H9 (cell line): ENCODE results near the gene KCNA5. TPM values are rescaled to one million over a fixed set of nuclear protein-coding genes. Genes with fewer than 3 reads are reported as not detected.

Experiments
- DNase-seq: peaks from one replicate; pipeline ENCODE4 v3.0.0-alpha.2; 2017
- H2AFZ ChIP-seq: one replicate; pipeline ENCODE4 v1.6.1; 2013; ENCODE audit warnings: mild to moderate bottlenecking, low read length, control low read depth, moderate library complexity
- H2AK5ac ChIP-seq: 2 replicates; pipeline ENCODE4 v1.6.1; 2013; ENCODE audit warnings: low read length, control low read depth, mixed read lengths; ENCODE audit not compliant: insufficient read length
- H2BK120ac ChIP-seq: one replicate; pipeline ENCODE4 v1.6.1; 2013; ENCODE audit warnings: low read depth, mild to moderate bottlenecking, low read length, control low read depth, inconsistent platforms; ENCODE audit not compliant: poor library complexity, severe bottlenecking
- H2BK12ac ChIP-seq: 2 replicates; pipeline ENCODE4 v1.6.1; 2013; ENCODE audit warnings: low read length, control low read depth, mixed read lengths, low read depth; ENCODE audit not compliant: insufficient read length
- H2BK15ac ChIP-seq: 2 replicates; pipeline ENCODE4 v1.6.1; 2013; ENCODE audit warnings: low read depth, low read length, control low read depth
- H2BK20ac ChIP-seq: one replicate; pipeline ENCODE4 v1.6.1; 2013; ENCODE audit warnings: low read depth, mild to moderate bottlenecking, low read length, control low read depth, inconsistent platforms; ENCODE audit not compliant: poor library complexity, severe bottlenecking
- H2BK5ac ChIP-seq: 2 replicates; pipeline ENCODE4 v1.6.1; 2013; ENCODE audit warnings: low read length, control low read depth, mixed read lengths; ENCODE audit not compliant: insufficient read length
- H3K14ac ChIP-seq: 2 replicates; pipeline ENCODE4 v1.6.1; 2013; ENCODE audit warnings: low read length, control low read depth; ENCODE audit not compliant: insufficient read depth
- H3K18ac ChIP-seq: 2 replicates; pipeline ENCODE4 v1.6.1; 2013; ENCODE audit warnings: low read depth, mild to moderate bottlenecking, mixed read lengths, low read length, control low read depth; ENCODE audit not compliant: insufficient read length
- H3K23ac ChIP-seq: 2 replicates; pipeline ENCODE4 v1.6.1; 2013; ENCODE audit warnings: low read length, control low read depth, mixed read lengths, low read depth; ENCODE audit not compliant: insufficient read length
- H3K23me2 ChIP-seq: 2 replicates; pipeline ENCODE4 v1.6.1; 2013; ENCODE audit warnings: low read depth, mild to moderate bottlenecking, mixed read lengths, low read length, control low read depth; ENCODE audit not compliant: insufficient read length, poor library complexity, severe bottlenecking
- H3K27ac ChIP-seq: 2 replicates; pipeline ENCODE4 v1.5.1; 2013; ENCODE audit warnings: low read length, control low read depth, mixed read lengths, low read depth; ENCODE audit not compliant: insufficient read length
- H3K27me3 ChIP-seq: 2 replicates; pipeline ENCODE4 v1.6.1; 2013; ENCODE audit warnings: low read length, control low read depth, inconsistent platforms; ENCODE audit not compliant: insufficient read depth
- H3K4ac ChIP-seq: 2 replicates; pipeline ENCODE4 v1.6.1; 2013; ENCODE audit warnings: low read depth, mild to moderate bottlenecking, control low read depth, inconsistent platforms, low read length, moderate library complexity
- H3K4me1 ChIP-seq: 2 replicates; pipeline ENCODE4 v1.6.1; 2013; ENCODE audit warnings: low read length, control low read depth, inconsistent platforms; ENCODE audit not compliant: insufficient read depth
- H3K4me2 ChIP-seq: 2 replicates; pipeline ENCODE4 v1.6.1; 2013; ENCODE audit warnings: low read length, control low read depth, mixed read lengths; ENCODE audit not compliant: insufficient read length, insufficient read depth
- H3K56ac ChIP-seq: 2 replicates; pipeline ENCODE4 v1.6.1; 2013; ENCODE audit warnings: low read depth, mild to moderate bottlenecking, mixed read lengths, low read length, control low read depth; ENCODE audit not compliant: insufficient read length
- H3K79me1 ChIP-seq: 2 replicates; pipeline ENCODE4 v1.6.1; 2013; ENCODE audit warnings: low read depth, mild to moderate bottlenecking, moderate library complexity, low read length, control low read depth, inconsistent platforms; ENCODE audit not compliant: insufficient read depth, poor library complexity, severe bottlenecking
- H3K79me2 ChIP-seq: 2 replicates; pipeline ENCODE4 v1.6.1; 2013; ENCODE audit warnings: low read length, control low read depth, inconsistent platforms; ENCODE audit not compliant: insufficient read depth
- H3K9ac ChIP-seq: 2 replicates; pipeline ENCODE4 v1.6.1; 2013; ENCODE audit warnings: low read length, control low read depth, mixed read lengths; ENCODE audit not compliant: insufficient read length; ENCODE audit errors: extremely low read depth
- H3K9me3 ChIP-seq: one replicate; pipeline ENCODE4 v1.6.1; 2013; ENCODE audit warnings: low read depth, low read length, inconsistent platforms; ENCODE audit not compliant: control insufficient read depth
- H3T11ph ChIP-seq: one replicate; pipeline ENCODE4 v1.6.1; 2013; ENCODE audit warnings: mild to moderate bottlenecking, low read length, control low read depth, inconsistent platforms
- H4K20me1 ChIP-seq: one replicate; pipeline ENCODE4 v1.6.1; 2013; ENCODE audit not compliant: control insufficient read depth, insufficient read length, insufficient read depth
- H4K5ac ChIP-seq: 2 replicates; pipeline ENCODE4 v1.6.1; 2013; ENCODE audit warnings: low read depth, mild to moderate bottlenecking, mixed read lengths, low read length, control low read depth; ENCODE audit not compliant: insufficient read length
- H4K8ac ChIP-seq: replicated peaks from 2 replicates; pipeline ENCODE4 v1.6.1; 2013; ENCODE audit warnings: low read length, control low read depth, mixed read lengths, low read depth; ENCODE audit not compliant: insufficient read length
- H4K91ac ChIP-seq: 2 replicates; pipeline ENCODE4 v1.6.1; 2013; ENCODE audit warnings: low read depth, mild to moderate bottlenecking, moderate library complexity, mixed read lengths, low read length, control low read depth; ENCODE audit not compliant: insufficient read length
- H3K27ac Mint-ChIP-seq, 3 experiments: 2 replicates in 2 of 3; 3 replicates in 1 of 3; pipeline ENCODE4 v1.8.0; 2020 to 2021; ENCODE audit warnings: mixed read lengths in 3 of 3, mild to moderate bottlenecking in 1 of 3, moderate library complexity in 1 of 3
- H3K27me3 Mint-ChIP-seq: 2 replicates; pipeline ENCODE4 v1.8.0; 2021; ENCODE audit warnings: low read depth, mild to moderate bottlenecking, moderate library complexity, mixed read lengths
- H3K36me3 Mint-ChIP-seq, 3 experiments: 2 replicates in 2 of 3; 3 replicates in 1 of 3; pipeline ENCODE4 v1.8.0; 2020 to 2021; ENCODE audit warnings: low read depth in 3 of 3, mixed read lengths in 3 of 3; ENCODE audit not compliant: insufficient read depth in 1 of 3
- H3K4me1 Mint-ChIP-seq, 2 experiments: 2 replicates each; pipeline ENCODE4 v1.8.0; 2020; ENCODE audit warnings: mixed read lengths in 2 of 2
- H3K4me3 Mint-ChIP-seq, 2 experiments: 2 replicates in 1 of 2; 3 replicates in 1 of 2; pipeline ENCODE4 v1.8.0; 2020 to 2021; ENCODE audit warnings: mild to moderate bottlenecking in 2 of 2, mixed read lengths in 2 of 2, moderate library complexity in 1 of 2
- H3K9me3 Mint-ChIP-seq, 2 experiments: 2 replicates in 1 of 2; 3 replicates in 1 of 2; pipeline ENCODE4 v1.8.0; 2020; ENCODE audit warnings: mild to moderate bottlenecking in 2 of 2, mixed read lengths in 2 of 2, moderate library complexity in 1 of 2
- CTCF ChIP-seq: fragments of 200-600 bp; sonication (generic); conservative IDR thresholded peaks from 3 replicates; pipeline ENCODE4 v1.8.0; 2021; ENCODE audit warnings: antibody characterized with exemption, mild to moderate bottlenecking
- WGBS: extraction: QIAGEN DNeasy Blood & Tissue Kit; methylation state at CpG from one replicate; pipeline ENCODE4 v1.1.7; 2013; ENCODE audit warnings: missing lambda C conversion rate, low lambda C conversion rate, mixed read lengths; ENCODE audit not compliant: insufficient read length; ENCODE audit errors: extremely low coverage; 5-methylcytosine and 5-hydroxymethylcytosine counted together
- total RNA-seq: library from RNA; stranded (reverse); gene quantifications from 2 replicates; pipeline ENCODE4 v1.2.1, GENCODE V29; 2021

The KCNA5 gene
- total RNA-seq, 1 experiment from 2014 or later: 0.22 TPM

DNA sequence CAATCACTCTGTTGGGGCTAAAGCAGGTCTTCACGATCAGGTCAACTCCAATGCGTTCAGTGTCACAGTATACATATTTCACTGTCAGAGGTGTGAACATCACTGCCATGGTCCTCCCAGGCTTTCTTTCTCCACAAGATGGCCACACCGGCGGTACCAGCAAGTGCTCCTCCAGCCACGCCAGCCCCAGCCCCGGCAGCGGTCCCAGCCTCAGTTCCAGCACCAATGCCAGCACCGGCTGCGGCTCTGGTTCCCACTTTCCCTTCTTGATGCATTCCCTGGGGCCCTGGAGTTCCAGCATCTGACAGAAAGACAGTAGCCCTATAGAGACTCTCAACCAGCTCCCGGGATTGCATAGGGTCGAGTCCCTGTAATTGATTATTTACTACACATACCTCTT lies 10.9 kb upstream of the KCNA5 start:
- Histone ChIP-seq H3K27ac (no peak overlapping the region), H2BK15ac (no peak overlapping the region), H3K18ac (no peak overlapping the region), H3T11ph (no peak overlapping the region), H2BK20ac (no peak overlapping the region), H3K79me1 (no peaks in the 10 kb centered on the region), H2BK120ac (no peak overlapping the region), H3K23ac (no peak overlapping the region), H3K9me3 (no peaks in the 10 kb centered on the region), H3K14ac (no peak overlapping the region), H4K5ac (no peak overlapping the region), H2BK12ac (no peak overlapping the region), H2AFZ (no peak overlapping the region), H3K4me2 (no peak overlapping the region), H3K23me2 (no peaks in the 10 kb centered on the region), H3K4ac (no peak overlapping the region), H4K91ac (no peak overlapping the region), H3K27me3 (no peaks in the 10 kb centered on the region), H3K56ac (no peak overlapping the region), H4K8ac (no peak overlapping the region), H2AK5ac (no peak overlapping the region), H4K20me1 (no peaks in the 10 kb centered on the region), H3K4me1 (peaks cover 3% of the 10 kb centered on the region; the same call in 1 of the 2 replicates), H3K79me2 (no peaks in the 10 kb centered on the region), H2BK5ac (no peak overlapping the region), H3K9ac (no peak overlapping the region)
- no CpG with 5 or more reads among the region's 11 CpGs for WGBS
- Mint-ChIP-seq H3K9me3 (peaks cover 0 to 5% of the 10 kb centered on the region in 2 experiments; a peak in 1 of 5 replicates), H3K27ac (no peak overlapping the region), H3K4me3 (no peak overlapping the region), H3K4me1 (peaks cover 13 to 19% of the 10 kb centered on the region in 2 experiments), H3K27me3 (peaks cover 17% of the 10 kb centered on the region), H3K36me3 (peaks cover 0 to 5% (median 0%) of the 10 kb centered on the region in 3 experiments; a peak in 2 of 7 replicates)
- no peak for TF ChIP-seq CTCF
- DNase-seq: no peak
